GM18517 (cell line): ENCODE results near the gene NUP62.
"Not testable (repeated sequence)": the region's sequence is repeated elsewhere in the genome, so short reads cannot be mapped to it uniquely, and the experiment has no call there.

Source experiments
- ATAC-seq: cut with Tn5 transposase; IDR thresholded peaks from one replicate; pipeline ENCODE4 v1.9.1; 2021; ENCODE audit warnings: mild to moderate bottlenecking, moderate library complexity; ENCODE audit not compliant: unreplicated experiment

Gene NUP62

DNA sequence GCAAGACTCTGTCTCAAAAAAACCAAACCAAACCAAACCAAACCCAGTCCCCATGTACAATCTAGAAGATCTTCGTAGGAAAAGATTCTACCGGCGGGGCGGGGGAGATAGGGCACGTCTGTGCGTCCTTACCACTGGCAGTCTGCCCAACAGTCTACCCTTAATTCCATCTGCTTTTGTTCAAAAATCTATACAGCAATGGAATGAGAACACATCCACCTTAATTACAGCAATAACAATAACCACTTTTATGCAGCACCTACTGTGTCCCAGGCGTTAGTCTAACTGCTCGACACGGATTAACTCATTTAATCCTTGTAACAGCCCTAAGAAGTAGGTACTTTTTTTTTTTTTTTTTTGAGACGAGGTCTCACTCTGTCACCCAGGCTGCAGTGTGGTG, 2.8 kb downstream of the NUP62 start:
- no peak for ATAC-seq

- ATAC-seq, result no peak
These were observed 3.8 kb downstream of the NUP62 start for GRCh38 chr19:49925486-49925885.

GRCh38 chr19:49924881-49925210, 4.5 kb downstream of the NUP62 start:
- ATAC-seq, result not testable (repeated sequence)

- no peak for ATAC-seq
These were observed 5.1 kb downstream of the NUP62 start for GRCh38 chr19:49924004-49924880.

- ATAC-seq, result no peak
These were observed 6.0 kb downstream of the NUP62 start for GRCh38 chr19:49923055-49924003.

DNA sequence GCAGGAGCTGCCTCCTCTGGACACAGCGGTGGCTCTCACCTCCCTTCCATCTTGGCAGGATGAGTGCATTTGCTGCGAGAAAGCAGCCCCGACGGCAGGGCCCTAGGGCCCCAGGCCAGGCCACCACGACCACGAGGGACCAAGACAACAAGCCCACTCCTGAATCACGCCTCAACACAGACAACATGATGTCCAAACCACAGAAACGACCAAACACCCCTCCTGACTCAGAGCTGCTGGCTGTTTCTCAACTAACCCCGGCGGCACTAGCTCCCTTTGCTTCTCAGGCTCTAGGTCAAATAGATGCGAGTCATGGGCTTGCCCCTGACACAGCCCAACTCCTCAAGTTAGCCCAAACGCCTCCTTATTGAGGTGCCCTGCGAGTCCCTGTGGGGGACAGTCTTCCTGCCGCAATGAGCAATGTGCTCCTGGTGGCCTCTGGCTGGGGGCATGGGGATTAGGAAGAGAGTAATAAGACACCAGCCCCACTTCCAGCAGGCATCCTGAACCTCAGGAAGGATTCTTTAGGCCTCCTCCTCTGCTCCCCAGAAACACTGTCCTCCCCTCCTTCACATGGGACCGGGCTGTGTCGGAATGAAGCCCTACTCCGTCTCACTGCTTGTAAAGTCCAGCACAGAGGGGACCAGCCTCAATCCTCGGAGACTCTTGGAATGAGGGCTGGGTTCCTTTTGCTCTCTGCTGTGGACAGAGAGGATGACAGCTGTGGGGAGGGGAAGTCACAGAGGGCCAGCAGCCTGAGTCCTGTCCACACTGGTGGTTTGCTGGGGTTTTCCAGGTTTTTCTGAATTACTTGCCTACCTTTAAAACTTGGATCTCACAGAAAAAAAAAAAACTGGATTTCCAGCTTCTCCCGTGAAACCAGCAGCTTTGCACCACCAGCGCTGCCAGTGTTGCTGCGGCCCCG, 7.2 kb downstream of the NUP62 start:
- ATAC-seq, result no peak

- ATAC-seq, result no peak
These were observed 8.5 kb downstream of the NUP62 start for GRCh38 chr19:49920624-49921363.

DNA sequence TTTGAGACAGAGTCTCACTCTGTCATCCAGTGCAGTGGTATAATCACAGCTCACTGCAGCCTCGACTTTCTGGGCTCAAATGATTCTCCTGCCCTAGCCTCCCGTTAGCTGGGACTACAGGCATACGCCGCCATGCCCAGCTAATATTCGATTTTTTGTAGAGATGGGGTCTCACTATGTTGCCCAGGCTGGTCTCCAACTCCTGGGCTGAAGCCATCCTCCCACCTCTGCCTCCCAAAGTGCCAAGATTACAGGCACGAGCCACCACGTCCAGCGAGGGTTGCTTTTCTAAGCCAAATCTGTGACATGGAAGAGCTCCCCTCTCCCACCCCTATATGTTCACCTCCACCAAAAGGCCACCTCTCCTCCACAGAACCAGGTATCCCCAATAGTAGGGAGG, 11.2 kb downstream of the NUP62 start:
- no peak for ATAC-seq

DNA sequence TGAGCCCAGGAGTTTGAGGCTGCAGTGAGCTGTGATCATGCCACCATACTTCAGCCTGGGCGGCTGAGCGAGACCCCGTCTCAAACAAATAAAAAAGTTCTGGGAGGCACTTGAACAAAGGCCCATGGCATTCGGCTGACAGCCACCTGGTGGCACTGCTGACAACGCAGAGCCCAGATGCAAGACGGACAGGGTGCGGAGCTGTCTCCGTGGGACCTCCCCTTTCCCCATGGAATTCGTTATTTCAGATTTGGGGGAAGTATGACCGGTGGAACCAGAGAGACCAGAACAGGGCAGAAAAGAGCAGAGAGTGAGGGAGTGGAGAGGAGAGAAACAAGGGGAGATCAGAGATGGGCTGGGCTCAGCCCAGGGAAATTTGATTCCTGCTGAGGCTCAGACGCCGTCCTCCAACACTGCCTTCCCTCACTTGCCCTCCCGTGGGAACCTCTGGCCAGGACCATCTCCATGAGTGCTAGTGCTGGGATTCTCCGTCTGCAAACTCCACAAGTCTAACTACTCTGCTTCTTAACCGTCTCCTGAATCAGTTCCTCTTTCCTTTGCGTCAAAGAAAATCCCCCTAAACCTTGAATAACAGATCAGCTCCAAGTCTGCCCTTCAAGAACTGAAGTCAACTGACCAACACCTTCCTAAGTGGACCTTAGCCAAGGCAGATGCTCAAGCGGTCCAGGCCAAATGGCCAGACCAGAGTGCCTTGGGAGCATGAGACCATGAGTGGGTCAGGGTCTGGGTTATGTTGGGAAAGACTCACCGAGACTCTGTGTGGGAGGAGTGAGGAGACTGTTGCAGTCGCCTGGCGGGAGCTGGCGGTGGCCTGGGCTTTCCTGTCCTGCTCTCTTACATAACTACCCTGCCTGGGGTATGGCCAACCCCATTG, 12.2 kb downstream of the NUP62 start:
- no peak for ATAC-seq

DNA sequence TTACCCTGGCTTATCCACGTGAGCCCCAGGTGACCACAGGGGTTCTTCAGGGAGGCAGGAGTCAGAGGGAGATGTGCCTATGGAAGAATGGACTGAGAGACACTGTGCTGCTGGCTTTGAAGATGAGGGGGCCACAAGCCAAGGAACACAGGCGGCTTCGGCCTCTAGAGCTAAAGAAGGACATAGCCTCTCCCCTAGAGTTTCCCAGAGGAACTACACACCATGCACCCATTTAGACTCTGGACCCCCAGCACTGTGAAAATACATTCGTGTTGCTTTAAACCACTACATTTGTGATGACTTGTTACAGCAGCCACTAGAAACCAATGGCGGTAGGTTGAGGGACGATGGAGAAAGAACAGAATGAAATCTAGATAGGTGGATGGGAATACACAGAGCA, 14.0 kb downstream of the NUP62 start:
- ATAC-seq, result no peak

DNA sequence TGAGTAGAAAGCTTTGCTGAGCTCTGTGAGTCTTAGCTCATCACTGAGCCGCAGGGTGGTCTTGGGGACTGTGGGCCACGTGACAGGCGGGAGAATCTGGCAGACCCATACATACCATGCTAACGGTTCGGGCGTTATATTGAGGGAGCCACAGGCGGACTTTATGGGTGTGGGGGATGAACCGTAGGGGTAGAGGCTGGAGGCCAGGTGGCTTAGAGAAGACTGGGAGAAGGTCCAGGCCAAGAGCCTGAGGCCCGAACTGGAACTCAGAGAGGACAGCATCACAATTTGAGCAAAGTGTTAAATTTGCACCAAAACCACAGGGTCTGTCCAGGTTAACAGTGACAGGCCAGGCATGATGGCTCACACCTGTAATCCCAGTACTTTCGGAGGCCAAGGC, 15.6 kb downstream of the NUP62 start:
- ATAC-seq, result no peak

GRCh38 chr19:49912965-49913685, 16.2 kb downstream of the NUP62 start:
- ATAC-seq, result no peak

- no peak for ATAC-seq
These were observed 17.7 kb downstream of the NUP62 start for GRCh38 chr19:49911381-49912145.

- no peak for ATAC-seq
These were observed 19.1 kb downstream of the NUP62 start for GRCh38 chr19:49910179-49910578.

GRCh38 chr19:49908480-49909420, 20.6 kb downstream of the NUP62 start:
- no peak for ATAC-seq

DNA sequence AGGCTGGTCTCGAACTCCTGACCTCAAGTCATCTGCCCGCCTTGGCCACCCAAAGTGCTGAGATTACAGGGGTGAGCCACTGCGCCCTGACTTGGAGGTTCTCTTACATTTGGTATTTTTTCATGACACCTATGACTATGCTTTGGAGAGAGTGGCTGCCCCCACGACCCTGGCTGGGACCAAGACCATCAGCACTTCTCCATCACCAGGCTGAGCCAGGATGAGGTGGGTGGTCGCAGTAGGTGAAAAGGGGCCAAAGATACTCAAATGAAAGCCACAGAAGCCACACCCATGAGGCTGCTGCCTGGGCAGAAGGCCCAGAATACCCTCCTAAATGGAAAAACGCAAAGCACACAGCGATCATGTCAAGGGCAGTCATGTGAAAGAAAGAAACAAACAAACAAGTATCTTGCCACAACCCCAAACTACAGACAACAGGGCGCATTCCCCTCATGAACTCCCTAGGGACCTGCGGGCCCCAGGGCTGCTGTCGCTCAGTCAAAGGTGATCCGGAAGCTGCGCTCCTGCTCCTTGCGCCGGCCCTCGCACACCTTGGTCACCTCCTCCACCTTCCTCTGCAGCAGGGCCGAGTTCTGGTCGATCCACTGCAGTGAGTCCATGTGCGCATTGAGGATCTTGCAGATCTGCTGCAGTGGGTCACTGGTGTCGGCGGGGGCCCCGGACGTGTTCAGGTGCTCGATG, 21.4 kb downstream of the NUP62 start:
- ATAC-seq, result no peak
